ENCODE results near the gene FBXO2.

FBXO2 gene

GRCh38 chr1:11648039-11648438, 6.2 kb downstream of the FBXO2 start:
- H3K36me3 ChIP-seq: no peaks in the 10 kb centered on the region
- no peak for TF ChIP-seq CTCF (IDR thresholded peaks at IDR 0.05)
- intact Hi-C loops (cut with DNase I; ENCODE audit: low total_unique reads): loop anchor here (5.0 kb wide), 1 partner anchor 606 kb away; no protein-coding TSS in a partner anchor

GRCh38 chr1:11647333-11647732, 6.9 kb downstream of the FBXO2 start:
- Histone ChIP-seq H3K4me1 (peaks cover 0 to 35% (median 24%) of the 10 kb centered on the region in 4 donors), H3K27me3 (peaks cover 0 to 51% of the 10 kb centered on the region in 2 donors), H3K9me3 (no peaks in the 10 kb centered on the region), H3K4me3 (no peak overlapping the region), H3K36me3 (no peaks in the 10 kb centered on the region), H3K27ac (no peak overlapping the region)
- intact Hi-C loops (cut with DNase I; ENCODE audit: low total_unique reads): loop anchor here (5.0 kb wide), 1 partner anchor 605 kb away; no protein-coding TSS in a partner anchor
- no peak for TF ChIP-seq CTCF (IDR thresholded peaks at IDR 0.05)
- DNase-seq: no peak

More at GRCh38 chr1:11648039-11648438, 6.2 kb downstream of the FBXO2 start:
- no peak overlapping the region for H3K27ac ChIP-seq
- H3K9me3 ChIP-seq: no peaks in the 10 kb centered on the region
- peaks cover 0 to 37% (median 24%) of the 10 kb centered on the region in 4 donors for H3K4me1 ChIP-seq
- no peak overlapping the region for H3K4me3 ChIP-seq
- no peak for DNase-seq
- peaks cover 0 to 48% of the 10 kb centered on the region in 2 donors for H3K27me3 ChIP-seq

GRCh38 chr1:11646317-11646716, 7.9 kb downstream of the FBXO2 start:
- peaks cover 0 to 60% of the 10 kb centered on the region in 2 donors for H3K27me3 ChIP-seq
- DNase-seq: no peak
- peaks cover 0 to 37% (median 24%) of the 10 kb centered on the region in 4 donors for H3K4me1 ChIP-seq
- intact Hi-C loops (cut with DNase I; ENCODE audit: low total_unique reads): loop anchor here (5.0 kb wide), 1 partner anchor 604 kb away; no protein-coding TSS in a partner anchor
- no peak overlapping the region for H3K4me3 ChIP-seq
- H3K27ac ChIP-seq: no peak overlapping the region
- TF ChIP-seq CTCF (IDR thresholded peaks at IDR 0.05): no peak
- no peaks in the 10 kb centered on the region for H3K36me3 ChIP-seq
- no peaks in the 10 kb centered on the region for H3K9me3 ChIP-seq

GRCh38 chr1:11645670-11646265, 8.5 kb downstream of the FBXO2 start:
- no peaks in the 10 kb centered on the region for H3K9me3 ChIP-seq
- H3K27ac ChIP-seq: no peak overlapping the region
- H3K36me3 ChIP-seq: no peaks in the 10 kb centered on the region
- H3K27me3 ChIP-seq: peaks cover 0 to 65% of the 10 kb centered on the region in 2 donors
- peaks cover 0 to 34% (median 22%) of the 10 kb centered on the region in 4 donors for H3K4me1 ChIP-seq
- intact Hi-C loops (cut with DNase I; ENCODE audit: low total_unique reads): loop anchor here (5.0 kb wide), 1 partner anchor 603 kb away; no protein-coding TSS in a partner anchor
- no peak overlapping the region for H3K4me3 ChIP-seq
- TF ChIP-seq CTCF (IDR thresholded peaks at IDR 0.05): peak; percentile 55 to 68
- DNase-seq: peak; percentile 55 to 80

GRCh38 chr1:11645270-11645669, 9.0 kb downstream of the FBXO2 start:
- no peak for DNase-seq
- Histone ChIP-seq H3K9me3 (no peaks in the 10 kb centered on the region), H3K4me1 (peaks cover 0 to 29% (median 17%) of the 10 kb centered on the region in 4 donors), H3K36me3 (no peaks in the 10 kb centered on the region), H3K4me3 (no peak overlapping the region), H3K27ac (no peak overlapping the region), H3K27me3 (peaks cover 0 to 62% of the 10 kb centered on the region in 2 donors)
- intact Hi-C loops (cut with DNase I; ENCODE audit: low total_unique reads): loop anchor here (5.0 kb wide), 1 partner anchor 603 kb away; no protein-coding TSS in a partner anchor
- TF ChIP-seq CTCF (IDR thresholded peaks at IDR 0.05): no peak
